ENCODE results near the gene CDH23.

- no peak for TF ChIP-seq CTCF (IDR thresholded peaks at IDR 0.05 in 8 of 11, conservative IDR thresholded peaks at IDR 0.05 in 3 of 11)
- TF ChIP-seq POLR2A (IDR thresholded peaks at IDR 0.05) = no peak
- TF ChIP-seq POLR2AphosphoS5 (IDR thresholded peaks at IDR 0.05) = no peak
Observed at GRCh38 chr10:71347587-71348395, 48.9 kb upstream of the CDH23 start.
